Measurements from ENCODE around the gene STARD4. TPM values are rescaled to one million over a fixed set of nuclear protein-coding genes. Genes with fewer than 3 reads are reported as not detected.
A peak's percentile ranks its signal among the peaks of the same experiment; 100 is the strongest.

The STARD4 gene
- polyA plus RNA-seq, 1 of the 3 experiments (the other 2 are of a cell fraction): 10.0 TPM

DNA sequence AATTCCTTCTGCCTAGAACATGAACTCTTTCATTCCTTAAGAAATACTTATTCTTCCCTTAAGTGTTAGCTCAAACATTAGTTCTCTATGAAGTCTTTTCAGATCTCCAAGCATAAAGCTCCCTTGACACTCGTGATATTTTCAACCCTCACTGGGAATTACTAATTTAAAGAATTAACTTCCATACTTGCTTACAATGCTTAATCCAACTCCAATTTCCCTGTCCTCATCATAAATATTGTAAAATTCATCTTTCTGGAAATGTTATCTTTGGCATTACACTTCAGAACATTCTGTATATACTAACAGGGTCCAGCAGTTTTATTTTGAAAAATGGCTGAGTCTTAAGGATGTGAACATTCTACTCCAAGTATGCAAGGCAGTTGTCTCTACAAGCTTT lies 7.2 kb downstream of the STARD4 start:
- Histone ChIP-seq H3K4me3 (ENCODE audit: low read depth in 2 of 2, low read length in 1 of 2) (no peak overlapping the region), H3K79me2 (ENCODE audit: insufficient read depth) (peaks cover 19% of the 10 kb centered on the region), H3K27me3 (ENCODE audit: insufficient read depth) (no peaks in the 10 kb centered on the region), H3K4me1 (ENCODE audit: control insufficient read depth in 1 of 2, insufficient read depth in 2 of 2, low read depth in 1 of 2, low read length in 1 of 2) (peaks cover 0 to 5% of the 10 kb centered on the region in 2 experiments; a peak in 2 of 4 replicates), H2AFZ (ENCODE audit: low read depth) (no peak overlapping the region), H3K9me2 (no peaks in the 10 kb centered on the region), H3F3A (replicated peaks; ENCODE audit: insufficient read depth) (peaks cover 14% of the 10 kb centered on the region), H3K36me3 (replicated peaks in 1 of 2; ENCODE audit: control insufficient read depth in 1 of 2, insufficient read depth in 2 of 2, low read length in 1 of 2) (peaks cover 15 to 22% of the 10 kb centered on the region in 2 experiments), H3K4me2 (no peak overlapping the region), H3K9me3 (no peaks in the 10 kb centered on the region), H4K20me1 (ENCODE audit: insufficient read depth) (no peaks in the 10 kb centered on the region; the same call in 1 of the 2 replicates), H3K9ac (no peak overlapping the region), H3K27ac (ENCODE audit: low read depth in 2 of 2, low read length in 1 of 2) (no peak overlapping the region)
- WGBS (ENCODE audit: low lambda C conversion rate): 100% methylated on average over 1 of the region's 1 CpG
- ChIA-PET POLR2A (interaction anchor here (0.7 kb wide), 1 partner anchor 668 kb away, joined by 3 read pairs; no protein-coding TSS in a partner anchor), CTCF (interaction anchor here (0.7 to 1.8 kb wide), 2 partner anchors 22 to 347 kb away, joined by 4 to 5 read pairs; no protein-coding TSS in a partner anchor)
- TF ChIP-seq JUND (IDR thresholded peaks at IDR 0.05) (no peak), RCOR1 (IDR thresholded peaks at IDR 0.05; ENCODE audit: low read length) (no peak), TAF1 (IDR thresholded peaks at IDR 0.05; ENCODE audit: borderline replicate concordance, low read depth, low read length) (no peak)
- TF ChIP-seq, protein P1, sequence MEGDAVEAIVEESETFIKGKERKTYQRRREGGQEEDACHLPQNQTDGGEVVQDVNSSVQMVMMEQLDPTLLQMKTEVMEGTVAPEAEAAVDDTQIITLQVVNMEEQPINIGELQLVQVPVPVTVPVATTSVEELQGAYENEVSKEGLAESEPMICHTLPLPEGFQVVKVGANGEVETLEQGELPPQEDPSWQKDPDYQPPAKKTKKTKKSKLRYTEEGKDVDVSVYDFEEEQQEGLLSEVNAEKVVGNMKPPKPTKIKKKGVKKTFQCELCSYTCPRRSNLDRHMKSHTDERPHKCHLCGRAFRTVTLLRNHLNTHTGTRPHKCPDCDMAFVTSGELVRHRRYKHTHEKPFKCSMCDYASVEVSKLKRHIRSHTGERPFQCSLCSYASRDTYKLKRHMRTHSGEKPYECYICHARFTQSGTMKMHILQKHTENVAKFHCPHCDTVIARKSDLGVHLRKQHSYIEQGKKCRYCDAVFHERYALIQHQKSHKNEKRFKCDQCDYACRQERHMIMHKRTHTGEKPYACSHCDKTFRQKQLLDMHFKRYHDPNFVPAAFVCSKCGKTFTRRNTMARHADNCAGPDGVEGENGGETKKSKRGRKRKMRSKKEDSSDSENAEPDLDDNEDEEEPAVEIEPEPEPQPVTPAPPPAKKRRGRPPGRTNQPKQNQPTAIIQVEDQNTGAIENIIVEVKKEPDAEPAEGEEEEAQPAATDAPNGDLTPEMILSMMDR (IDR thresholded peaks at IDR 0.05): no peak
- DNase-seq: no peak

DNA sequence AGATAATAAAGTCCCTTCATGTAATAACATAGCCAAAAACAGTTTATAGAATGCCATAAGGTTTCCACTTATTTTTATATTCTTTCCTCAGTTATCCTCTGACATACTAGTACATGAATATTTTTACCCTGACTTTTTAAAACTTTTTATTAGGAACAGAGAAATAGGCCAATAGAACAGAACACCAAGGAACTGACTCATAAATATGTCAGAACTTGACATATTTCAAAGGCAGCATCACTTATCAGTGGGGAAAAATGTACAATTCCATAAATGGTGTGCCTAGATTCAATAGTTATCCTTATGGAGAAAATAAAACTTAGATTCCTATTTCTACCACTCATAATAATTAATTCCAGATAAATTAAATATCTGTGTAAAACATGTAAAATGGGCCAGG lies 9.4 kb downstream of the STARD4 start:
- CTCF ChIA-PET: no interaction called here
- Histone ChIP-seq H3K4me3 (ENCODE audit: low read depth in 2 of 2, low read length in 1 of 2) (no peak overlapping the region), H3K4me2 (no peak overlapping the region), H3K9me3 (no peaks in the 10 kb centered on the region), H3K79me2 (ENCODE audit: insufficient read depth) (peaks cover 2% of the 10 kb centered on the region; the same call in 1 of the 2 replicates), H3K27me3 (ENCODE audit: insufficient read depth) (no peaks in the 10 kb centered on the region), H2AFZ (ENCODE audit: low read depth) (no peak overlapping the region), H3K27ac (ENCODE audit: low read depth in 2 of 2, low read length in 1 of 2) (peak overlapping the region in 1 of 2 experiments; percentile 50; a peak in 2 of 4 replicates), H3F3A (replicated peaks; ENCODE audit: insufficient read depth) (peaks cover 14% of the 10 kb centered on the region), H3K9me2 (no peaks in the 10 kb centered on the region), H3K4me1 (ENCODE audit: control insufficient read depth in 1 of 2, insufficient read depth in 2 of 2, low read depth in 1 of 2, low read length in 1 of 2) (no peaks in the 10 kb centered on the region; a peak in 1 of 4 replicates), H4K20me1 (ENCODE audit: insufficient read depth) (no peaks in the 10 kb centered on the region; the same call in 1 of the 2 replicates), H3K9ac (no peak overlapping the region), H3K36me3 (replicated peaks in 1 of 2; ENCODE audit: control insufficient read depth in 1 of 2, insufficient read depth in 2 of 2, low read length in 1 of 2) (peaks cover 28 to 35% of the 10 kb centered on the region in 2 experiments)
- POLR2A ChIA-PET: no interaction called here
- DNase-seq: no peak
- no peak for TF ChIP-seq ELF1 (IDR thresholded peaks at IDR 0.05)
- no peak for TF ChIP-seq RFX5 (IDR thresholded peaks at IDR 0.05; ENCODE audit: low read length)
- no peak for TF ChIP-seq TEAD4 (IDR thresholded peaks at IDR 0.05; ENCODE audit: borderline replicate concordance, insufficient read depth)
- no peak for TF ChIP-seq POLR2AphosphoS5 (IDR thresholded peaks at IDR 0.05; ENCODE audit: low read depth, low read length)
- TF ChIP-seq, protein P2, sequence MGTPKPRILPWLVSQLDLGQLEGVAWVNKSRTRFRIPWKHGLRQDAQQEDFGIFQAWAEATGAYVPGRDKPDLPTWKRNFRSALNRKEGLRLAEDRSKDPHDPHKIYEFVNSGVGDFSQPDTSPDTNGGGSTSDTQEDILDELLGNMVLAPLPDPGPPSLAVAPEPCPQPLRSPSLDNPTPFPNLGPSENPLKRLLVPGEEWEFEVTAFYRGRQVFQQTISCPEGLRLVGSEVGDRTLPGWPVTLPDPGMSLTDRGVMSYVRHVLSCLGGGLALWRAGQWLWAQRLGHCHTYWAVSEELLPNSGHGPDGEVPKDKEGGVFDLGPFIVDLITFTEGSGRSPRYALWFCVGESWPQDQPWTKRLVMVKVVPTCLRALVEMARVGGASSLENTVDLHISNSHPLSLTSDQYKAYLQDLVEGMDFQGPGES (IDR thresholded peaks at IDR 0.05; ENCODE audit: low read depth, low read length): no peak
- no peak for TF ChIP-seq NRF1 (IDR thresholded peaks at IDR 0.05; ENCODE audit: low read depth, low read length)
- no peak for TF ChIP-seq USF2 (IDR thresholded peaks at IDR 0.05; ENCODE audit: borderline replicate concordance, low read depth, low read length)
- no peak for TF ChIP-seq SIN3A (IDR thresholded peaks at IDR 0.05; ENCODE audit: borderline replicate concordance, low read depth, low read length)
- no peak for TF ChIP-seq NFIC (IDR thresholded peaks at IDR 0.05; ENCODE audit: borderline replicate concordance)
- no peak for TF ChIP-seq MEF2A (IDR thresholded peaks at IDR 0.05; ENCODE audit: borderline replicate concordance, low read depth)
- no peak for TF ChIP-seq RAD21 (IDR thresholded peaks at IDR 0.05; ENCODE audit: low read length)
- TF ChIP-seq TCF12 (IDR thresholded peaks at IDR 0.05): peak; percentile 58
- TF ChIP-seq FOSL2 (IDR thresholded peaks at IDR 0.05; ENCODE audit: borderline replicate concordance, low read depth): peak; percentile 37; the same call in 1 of the 2 replicates
- TF ChIP-seq, protein P3, sequence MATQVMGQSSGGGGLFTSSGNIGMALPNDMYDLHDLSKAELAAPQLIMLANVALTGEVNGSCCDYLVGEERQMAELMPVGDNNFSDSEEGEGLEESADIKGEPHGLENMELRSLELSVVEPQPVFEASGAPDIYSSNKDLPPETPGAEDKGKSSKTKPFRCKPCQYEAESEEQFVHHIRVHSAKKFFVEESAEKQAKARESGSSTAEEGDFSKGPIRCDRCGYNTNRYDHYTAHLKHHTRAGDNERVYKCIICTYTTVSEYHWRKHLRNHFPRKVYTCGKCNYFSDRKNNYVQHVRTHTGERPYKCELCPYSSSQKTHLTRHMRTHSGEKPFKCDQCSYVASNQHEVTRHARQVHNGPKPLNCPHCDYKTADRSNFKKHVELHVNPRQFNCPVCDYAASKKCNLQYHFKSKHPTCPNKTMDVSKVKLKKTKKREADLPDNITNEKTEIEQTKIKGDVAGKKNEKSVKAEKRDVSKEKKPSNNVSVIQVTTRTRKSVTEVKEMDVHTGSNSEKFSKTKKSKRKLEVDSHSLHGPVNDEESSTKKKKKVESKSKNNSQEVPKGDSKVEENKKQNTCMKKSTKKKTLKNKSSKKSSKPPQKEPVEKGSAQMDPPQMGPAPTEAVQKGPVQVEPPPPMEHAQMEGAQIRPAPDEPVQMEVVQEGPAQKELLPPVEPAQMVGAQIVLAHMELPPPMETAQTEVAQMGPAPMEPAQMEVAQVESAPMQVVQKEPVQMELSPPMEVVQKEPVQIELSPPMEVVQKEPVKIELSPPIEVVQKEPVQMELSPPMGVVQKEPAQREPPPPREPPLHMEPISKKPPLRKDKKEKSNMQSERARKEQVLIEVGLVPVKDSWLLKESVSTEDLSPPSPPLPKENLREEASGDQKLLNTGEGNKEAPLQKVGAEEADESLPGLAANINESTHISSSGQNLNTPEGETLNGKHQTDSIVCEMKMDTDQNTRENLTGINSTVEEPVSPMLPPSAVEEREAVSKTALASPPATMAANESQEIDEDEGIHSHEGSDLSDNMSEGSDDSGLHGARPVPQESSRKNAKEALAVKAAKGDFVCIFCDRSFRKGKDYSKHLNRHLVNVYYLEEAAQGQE (IDR thresholded peaks at IDR 0.05; ENCODE audit: low read depth, low read length): no peak
- TF ChIP-seq FOXM1 (IDR thresholded peaks at IDR 0.05; ENCODE audit: low read depth): no peak
- TF ChIP-seq MXI1 (IDR thresholded peaks at IDR 0.05; ENCODE audit: low read depth, low read length): no peak

Measured in SK-N-SH (cell line).